Pancreas (tissue), 10 donors: ENCODE results near the gene SERP1. TPM values are rescaled to one million over a fixed set of nuclear protein-coding genes. Genes with fewer than 3 reads are reported as not detected.
A peak's percentile ranks its signal among the peaks of the same experiment; 100 is the strongest.

Experiments used
- ATAC-seq, 4 donors: fragments of 200-7000 bp; cut with Tn5 transposase; one replicate each; pipeline versions ENCODE4 v1.8.0 to v1.9.1; 2020; ENCODE audit warnings: mild to moderate bottlenecking in 4 of 4, moderate library complexity in 4 of 4
- DNase-seq, 6 donors: peaks; one replicate each; pipeline ENCODE4 v3.0.0-alpha.2; 2020
- FAIRE-seq: peaks from 2 replicates; lab custom pipeline; 2012; peaks lifted over from hg19 to GRCh38; lab: Jason Lieb, UNC
- H3K27ac ChIP-seq, 4 donors: fragments of 200-600 bp; sonication (generic); 1 replicate in 3 of 4; 2 replicates in 1 of 4; pipeline versions ENCODE4 v1.5.0 to v1.8.0; 2020
- H3K27me3 ChIP-seq, 4 donors: fragments of 200-600 bp; one replicate each; pipeline ENCODE4 v1.8.0; 2021
- H3K36me3 ChIP-seq, 3 donors: fragments of 200-600 bp; sonication (generic) in 1 of 3; one replicate each; pipeline versions ENCODE4 v1.5.0 to v1.8.0; 2020 to 2021
- H3K4me1 ChIP-seq, 3 donors: fragments of 200-600 bp; one replicate each; pipeline ENCODE4 v1.8.0; 2021
- H3K4me3 ChIP-seq, 4 donors: fragments of 200-600 bp; sonication (generic) in 2 of 4; one replicate each; pipeline versions ENCODE4 v1.5.0 to v1.8.0; 2020 to 2021
- H3K9me3 ChIP-seq, 4 donors: fragments of 200-600 bp; one replicate each; pipeline ENCODE4 v1.8.0; 2021
- CTCF ChIP-seq, 4 donors: fragments of 200-600 bp; sonication (generic) in 3 of 4; IDR thresholded peaks; one replicate each; pipeline versions ENCODE4 v1.5.0 to v1.8.0; 2021; ENCODE audit warnings: antibody characterized with exemption in 4 of 4
- WGBS, 2 donors: extraction: QIAGEN DNeasy Blood & Tissue Kit; methylation state at CpG; one replicate each; pipeline ENCODE4 v1.1.7; 2013; 5-methylcytosine and 5-hydroxymethylcytosine counted together
- intact Hi-C, 3 donors: fragments of 100-400 bp; cut with DNase I; formaldehyde crosslinking; loops; one replicate each; pipeline versions ENCODE4 v1.11.1 to v1.14.2; 2022
- polyA plus RNA-seq, 2 donors: library from polyadenylated mRNA; stranded (reverse); fragments of 200-250 nt; gene quantifications; one replicate each; pipeline ENCODE4 v1.2.3, GENCODE V29; 2013
- total RNA-seq, 6 donors: library from RNA; stranded (reverse); fragmentation: NEBNext Ultra II Directional in 4 of 6; extraction: Animal tissue kit (Norgen Biotek cat#: 25700) in 4 of 6; gene quantifications; one replicate each; pipeline versions ENCODE4 v1.2.1 to v1.2.4, GENCODE V29; 2021 to 2023
- donor health status: healthy with polysubstance abuse.
- donor health status: DM: no; HTN: no; CAD: no; lungs with moderate emphysema.
- donor health status: DM: no; HTN: no; CAD: no.
- donor health status: control.
- donor health status: control.
- donor health status: Bipolar disorder and iron deficiency.
- donor health status: DM: yes; HTN: yes; CAD: no.
- donor health status: DM: no; HTN: no; CAD: no.
- donor health status: DM: no; HTN: no; CAD: no.
- donor health status: DM: yes; HTN: yes; CAD: no.

SERP1 gene
- total and polyA plus RNA-seq, 8 donors = 69.2 to 197 (median 137) TPM

- Histone ChIP-seq H3K9me3 (no peaks in the 10 kb centered on the region), H3K36me3 (peaks cover 0 to 20% (median 3%) of the 10 kb centered on the region in 3 donors), H3K27me3 (no peaks in the 10 kb centered on the region), H3K27ac (no peak overlapping the region), H3K4me3 (no peak overlapping the region), H3K4me1 (no peaks in the 10 kb centered on the region)
- intact Hi-C loops = no loop called here
- 82 to 94% methylated on average over 2 of the region's 2 CpGs for WGBS, 2 donors
- ATAC-seq (no peak), FAIRE-seq (no peak), DNase-seq (no peak)
- no peak for TF ChIP-seq CTCF (IDR thresholded peaks at IDR 0.05)
Observed at GRCh38 chr3:150564243-150564642, 17.9 kb upstream of the SERP1 start.

GRCh38 chr3:150557725-150558124 is 11.4 kb upstream of the SERP1 start:
- H3K27me3 ChIP-seq = no peaks in the 10 kb centered on the region

GRCh38 chr3:150556792-150557191 is 10.5 kb upstream of the SERP1 start:
- 27 to 40% methylated on average over 2 of the region's 2 CpGs for WGBS, 2 donors
- Histone ChIP-seq H3K4me3 (no peak overlapping the region), H3K4me1 (peaks cover 0 to 4% (median 3%) of the 10 kb centered on the region in 3 donors), H3K9me3 (no peaks in the 10 kb centered on the region), H3K36me3 (peaks cover 0 to 12% (median 10%) of the 10 kb centered on the region in 3 donors), H3K27me3 (no peaks in the 10 kb centered on the region), H3K27ac (no peak overlapping the region)
- FAIRE-seq (no peak), ATAC-seq (no peak), DNase-seq (no peak)
- intact Hi-C loops = no loop called here
- TF ChIP-seq CTCF (IDR thresholded peaks at IDR 0.05) = no peak

More at GRCh38 chr3:150557725-150558124, 11.4 kb upstream of the SERP1 start:
- peaks cover 0 to 4% (median 3%) of the 10 kb centered on the region in 3 donors for H3K4me1 ChIP-seq
- TF ChIP-seq CTCF (IDR thresholded peaks at IDR 0.05) = no peak
- H3K36me3 ChIP-seq = peaks cover 0 to 9% (median 7%) of the 10 kb centered on the region in 3 donors
- no peak overlapping the region for H3K27ac ChIP-seq
- ATAC-seq (no peak), FAIRE-seq (no peak), DNase-seq (no peak)
- H3K9me3 ChIP-seq = no peaks in the 10 kb centered on the region
- 38 to 58% methylated on average over 1 of the region's 1 CpG for WGBS, 2 donors
- H3K4me3 ChIP-seq = no peak overlapping the region
- intact Hi-C loops = no loop called here

- no peak overlapping the region for H3K4me3 ChIP-seq
- WGBS, 2 donors = 93% methylated on average over 4 of the region's 4 CpGs
- H3K9me3 ChIP-seq = no peaks in the 10 kb centered on the region
- no peak for TF ChIP-seq CTCF (IDR thresholded peaks at IDR 0.05)
- intact Hi-C loops = no loop called here
- no peak for DNase-seq
- H3K27ac ChIP-seq = no peak overlapping the region
- no peak for ATAC-seq
- H3K27me3 ChIP-seq = no peaks in the 10 kb centered on the region
- peaks cover 0 to 4% (median 3%) of the 10 kb centered on the region in 3 donors for H3K4me1 ChIP-seq
- peaks cover 0 to 12% (median 10%) of the 10 kb centered on the region in 3 donors for H3K36me3 ChIP-seq
- no peak for FAIRE-seq
Observed at GRCh38 chr3:150555859-150556436, 9.7 kb upstream of the SERP1 start.

- H3K27ac ChIP-seq = peak overlapping the region; percentile 92 to 99 (median 99)
- ATAC-seq (no peak), DNase-seq (no peak), FAIRE-seq (no peak)
- WGBS, 2 donors = 9 to 11% methylated on average over 7 of the region's 7 CpGs
- peak overlapping the region; percentile 43 to 89 (median 64) for H3K4me3 ChIP-seq
- intact Hi-C loops = no loop called here
- no peak for TF ChIP-seq CTCF (IDR thresholded peaks at IDR 0.05)
- H3K36me3 ChIP-seq = peaks cover 0 to 19% (median 0%) of the 10 kb centered on the region in 3 donors
- H3K4me1 ChIP-seq = peaks cover 23 to 31% (median 25%) of the 10 kb centered on the region in 3 donors
- H3K9me3 ChIP-seq = no peaks in the 10 kb centered on the region
- H3K27me3 ChIP-seq = no peaks in the 10 kb centered on the region
Observed at GRCh38 chr3:150547045-150547741, 897 bp upstream of the SERP1 start.
